ENCODE data around the gene LACC1. TPM values are rescaled to one million over a fixed set of nuclear protein-coding genes. Genes with fewer than 3 reads are reported as not detected.
A peak's percentile ranks its signal among the peaks of the same experiment; 100 is the strongest.

LACC1 gene
- total and polyA plus RNA-seq, 10 of the 15 experiments (the other 5 are each of a cell fraction or from before 2014, with no cell fraction given) = 0.03 to 3.7 (median 3.0) TPM

- TF ChIP-seq SRF (IDR thresholded peaks at IDR 0.05; ENCODE audit: low read depth in 2 of 2, low read length in 2 of 2) = no peak
- TF ChIP-seq EP300 (IDR thresholded peaks at IDR 0.05; ENCODE audit: borderline replicate concordance in 1 of 2, control insufficient read depth in 1 of 2, low read depth in 2 of 2, low read length in 2 of 2) = no peak
- TF ChIP-seq RAD21 (IDR thresholded peaks at IDR 0.05; ENCODE audit: insufficient read depth, low read depth, low read length) = no peak
- no peak for TF ChIP-seq POU2F2 (IDR thresholded peaks at IDR 0.05; ENCODE audit: borderline replicate concordance, low read depth, low read length)
- TF ChIP-seq NFYA (IDR thresholded peaks at IDR 0.05; ENCODE audit: borderline replicate concordance, low read depth, low read length) = no peak
- TF ChIP-seq RELB (IDR thresholded peaks at IDR 0.05; ENCODE audit: low read depth) = no peak
- TF ChIP-seq ZNF384 (IDR thresholded peaks at IDR 0.05; ENCODE audit: borderline replicate concordance, low read depth, low read length) = no peak
- peak; percentile 88 for TF ChIP-seq SPI1 (IDR thresholded peaks at IDR 0.05; ENCODE audit: borderline replicate concordance, insufficient read depth, low read depth, low read length)
- TF ChIP-seq IRF4 (IDR thresholded peaks at IDR 0.05; ENCODE audit: low read depth, low read length) = peak; percentile 50; the same call in 1 of the 2 replicates
- TF ChIP-seq RBBP5 (conservative IDR thresholded peaks at IDR 0.05) = no peak
- TF ChIP-seq YY1 (IDR thresholded peaks at IDR 0.05; ENCODE audit: low read depth, low read length) = no peak
- TF ChIP-seq WRNIP1 (IDR thresholded peaks at IDR 0.05; ENCODE audit: borderline replicate concordance, low read depth, low read length) = no peak
- no peak for TF ChIP-seq RAD51 (IDR thresholded peaks at IDR 0.05)
- TF ChIP-seq SUZ12 (IDR thresholded peaks at IDR 0.05; ENCODE audit: unreplicated experiment) = no peak
- TF ChIP-seq POLR2A (IDR thresholded peaks at IDR 0.05; ENCODE audit: low read depth, low read length) = no peak
- TF ChIP-seq CEBPZ (IDR thresholded peaks at IDR 0.05; ENCODE audit: low read depth, low read length) = no peak
- peak; percentile 41; the same call in 1 of the 2 replicates for TF ChIP-seq CBFB (IDR thresholded peaks at IDR 0.05; ENCODE audit: low read depth)
- TF ChIP-seq PAX5 (IDR thresholded peaks at IDR 0.05; ENCODE audit: borderline replicate concordance, low read depth, low read length) = no peak
- no peak for TF ChIP-seq SREBF2 (IDR thresholded peaks at IDR 0.05; ENCODE audit: low read length)
- TF ChIP-seq IRF5 (IDR thresholded peaks at IDR 0.05; ENCODE audit: borderline replicate concordance) = no peak
- TF ChIP-seq RFX5 (IDR thresholded peaks at IDR 0.05; ENCODE audit: low read depth, low read length) = no peak
- no peak for TF ChIP-seq BHLHE40 (IDR thresholded peaks at IDR 0.05; ENCODE audit: borderline replicate concordance in 1 of 2, low read depth in 2 of 2, low read length in 1 of 2)
- TF ChIP-seq MEF2B (IDR thresholded peaks at IDR 0.05; ENCODE audit: partially characterized antibody, poor library complexity, severe bottlenecking) = no peak
- TF ChIP-seq BACH1 (IDR thresholded peaks at IDR 0.05; ENCODE audit: borderline replicate concordance) = no peak
These were observed 45.0 kb downstream of the LACC1 start (continued) for GRCh38 chr13:43924549-43925245.

Data from GM12878 (cell line).